ENCODE measurements around the gene BAZ1A. TPM values are rescaled to one million over a fixed set of nuclear protein-coding genes. Genes with fewer than 3 reads are reported as not detected.

The BAZ1A gene
- total RNA-seq, 1 donor from 2014 or later = 38.5 TPM

DNA sequence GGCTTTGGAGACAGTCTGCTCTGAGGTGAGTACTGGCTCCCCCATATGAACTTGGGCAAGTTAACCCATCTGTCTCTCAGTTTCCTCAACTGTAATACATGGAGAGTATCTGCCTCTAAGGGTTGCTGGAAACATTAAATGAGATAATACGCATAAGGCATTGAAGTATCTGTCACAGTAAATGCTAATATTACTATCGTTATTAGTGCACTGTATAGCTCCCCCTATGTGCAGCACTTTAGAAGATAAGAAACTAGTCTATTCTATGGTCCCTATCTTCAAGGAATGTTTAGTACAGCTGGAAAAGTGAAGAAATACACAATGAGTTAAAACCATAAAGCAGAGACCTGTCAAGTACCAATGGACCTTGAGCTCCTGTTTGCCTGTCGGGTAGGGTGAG is 109.1 kb downstream of the BAZ1A start:
- Histone ChIP-seq H3K27me3 (no peaks in the 10 kb centered on the region), H3K9me3 (no peaks in the 10 kb centered on the region), H3K4me3 (no peak overlapping the region), H3K4me1 (no peaks in the 10 kb centered on the region), H3K36me3 (peaks cover 0 to 33% of the 10 kb centered on the region in 2 donors), H3K27ac (no peak overlapping the region)
- TF ChIP-seq POLR2AphosphoS5 (IDR thresholded peaks at IDR 0.05; ENCODE audit: insufficient read depth in 1 of 2, low read depth in 1 of 2) (no peak), POLR2A (IDR thresholded peaks at IDR 0.05) (no peak)
- TF ChIP-seq, protein P1, sequence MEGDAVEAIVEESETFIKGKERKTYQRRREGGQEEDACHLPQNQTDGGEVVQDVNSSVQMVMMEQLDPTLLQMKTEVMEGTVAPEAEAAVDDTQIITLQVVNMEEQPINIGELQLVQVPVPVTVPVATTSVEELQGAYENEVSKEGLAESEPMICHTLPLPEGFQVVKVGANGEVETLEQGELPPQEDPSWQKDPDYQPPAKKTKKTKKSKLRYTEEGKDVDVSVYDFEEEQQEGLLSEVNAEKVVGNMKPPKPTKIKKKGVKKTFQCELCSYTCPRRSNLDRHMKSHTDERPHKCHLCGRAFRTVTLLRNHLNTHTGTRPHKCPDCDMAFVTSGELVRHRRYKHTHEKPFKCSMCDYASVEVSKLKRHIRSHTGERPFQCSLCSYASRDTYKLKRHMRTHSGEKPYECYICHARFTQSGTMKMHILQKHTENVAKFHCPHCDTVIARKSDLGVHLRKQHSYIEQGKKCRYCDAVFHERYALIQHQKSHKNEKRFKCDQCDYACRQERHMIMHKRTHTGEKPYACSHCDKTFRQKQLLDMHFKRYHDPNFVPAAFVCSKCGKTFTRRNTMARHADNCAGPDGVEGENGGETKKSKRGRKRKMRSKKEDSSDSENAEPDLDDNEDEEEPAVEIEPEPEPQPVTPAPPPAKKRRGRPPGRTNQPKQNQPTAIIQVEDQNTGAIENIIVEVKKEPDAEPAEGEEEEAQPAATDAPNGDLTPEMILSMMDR (IDR thresholded peaks at IDR 0.05) = no peak
- no peak for DNase-seq (ENCODE audit: extremely low spot score in 2 of 2)
- intact Hi-C loops (cut with DNase I) = loop anchor here (5.0 kb wide), 1 partner anchor 1546 kb away; no protein-coding TSS in a partner anchor

DNA sequence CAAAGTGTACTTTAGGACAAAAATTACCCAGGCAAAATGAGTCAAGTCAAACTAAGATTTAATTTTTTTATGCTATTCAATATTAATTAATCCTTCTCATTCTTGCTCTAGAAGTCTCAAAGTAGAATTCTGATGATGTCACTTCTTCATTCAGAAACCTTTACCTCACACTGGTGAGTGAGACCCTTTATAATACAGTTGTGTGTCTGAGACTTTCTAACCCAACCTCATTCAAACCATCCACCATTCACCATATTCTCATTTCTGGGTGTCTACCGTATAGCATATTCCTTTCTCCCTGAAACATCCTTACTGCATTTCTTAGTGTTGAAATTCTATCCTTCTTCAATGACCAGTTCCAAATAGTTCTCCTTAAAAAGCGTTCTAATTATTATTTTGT is 119.9 kb downstream of the BAZ1A start:
- Histone ChIP-seq H3K4me3 (no peak overlapping the region), H3K4me1 (no peaks in the 10 kb centered on the region), H3K9me3 (no peaks in the 10 kb centered on the region), H3K27me3 (no peaks in the 10 kb centered on the region), H3K27ac (no peak overlapping the region), H3K36me3 (peaks cover 0 to 10% of the 10 kb centered on the region in 2 donors)
- DNase-seq (ENCODE audit: extremely low spot score in 2 of 2) = no peak
- intact Hi-C loops (cut with DNase I) = no loop called here
- TF ChIP-seq POLR2AphosphoS5 (IDR thresholded peaks at IDR 0.05; ENCODE audit: insufficient read depth in 1 of 2, low read depth in 1 of 2) (no peak), POLR2A (IDR thresholded peaks at IDR 0.05) (no peak)
- TF ChIP-seq, protein P1 (IDR thresholded peaks at IDR 0.05) = no peak

DNA sequence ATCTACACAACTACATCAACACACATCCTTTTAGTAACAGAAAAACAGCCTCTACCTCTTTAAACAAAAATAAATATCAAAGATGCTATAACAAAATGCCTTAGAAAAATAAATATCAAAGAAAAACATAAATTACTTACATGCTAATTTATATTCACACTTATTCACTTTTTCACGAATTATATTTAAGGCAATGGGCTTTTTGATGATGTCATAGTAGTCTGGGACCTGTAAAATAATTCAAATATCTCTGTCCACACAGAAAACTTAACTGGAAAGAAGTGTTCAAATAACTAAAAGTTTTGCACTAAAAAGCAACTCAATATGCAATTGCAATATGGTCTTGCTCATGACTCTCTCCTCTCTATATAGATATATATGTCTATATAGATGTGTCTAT is 120.5 kb downstream of the BAZ1A start:
- no peaks in the 10 kb centered on the region for H3K4me1 ChIP-seq
- no peak overlapping the region for H3K4me3 ChIP-seq
- DNase-seq (ENCODE audit: extremely low spot score in 2 of 2) = no peak
- intact Hi-C loops (cut with DNase I) = no loop called here
- H3K9me3 ChIP-seq = no peaks in the 10 kb centered on the region
- TF ChIP-seq, protein P1 (IDR thresholded peaks at IDR 0.05) = no peak
- no peak for TF ChIP-seq POLR2AphosphoS5 (IDR thresholded peaks at IDR 0.05; ENCODE audit: insufficient read depth in 1 of 2, low read depth in 1 of 2)
- no peak for TF ChIP-seq POLR2A (IDR thresholded peaks at IDR 0.05)
- H3K36me3 ChIP-seq = peaks cover 0 to 6% of the 10 kb centered on the region in 2 donors
- H3K27ac ChIP-seq = no peak overlapping the region
- no peaks in the 10 kb centered on the region for H3K27me3 ChIP-seq

DNA sequence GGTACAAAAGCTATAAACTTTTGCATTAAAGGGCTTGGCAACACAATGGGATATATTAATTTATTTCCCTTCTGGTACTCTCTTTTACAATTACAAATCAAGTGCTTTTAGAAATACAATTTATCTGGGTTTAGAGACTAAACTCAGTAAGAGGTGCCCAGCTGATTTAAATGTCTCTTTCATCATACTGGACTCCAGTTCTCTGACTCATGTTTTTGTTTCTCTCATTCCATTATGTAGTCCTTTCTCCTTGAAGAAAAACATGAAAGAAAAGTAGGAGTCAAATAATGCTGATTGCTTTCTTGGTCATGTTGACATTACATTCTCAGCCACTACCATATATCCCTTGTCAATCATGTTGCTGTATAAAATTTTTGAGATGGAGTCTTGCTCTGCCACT is 124.5 kb downstream of the BAZ1A start:
- Histone ChIP-seq H3K27ac (no peak overlapping the region), H3K4me3 (no peak overlapping the region), H3K9me3 (no peaks in the 10 kb centered on the region), H3K4me1 (no peaks in the 10 kb centered on the region), H3K36me3 (no peaks in the 10 kb centered on the region), H3K27me3 (no peaks in the 10 kb centered on the region)
- intact Hi-C loops (cut with DNase I) = no loop called here
- TF ChIP-seq POLR2AphosphoS5 (IDR thresholded peaks at IDR 0.05; ENCODE audit: insufficient read depth in 1 of 2, low read depth in 1 of 2) (no peak), POLR2A (IDR thresholded peaks at IDR 0.05) (no peak)
- TF ChIP-seq, protein P1 (IDR thresholded peaks at IDR 0.05) = no peak
- no peak for DNase-seq (ENCODE audit: extremely low spot score in 2 of 2)

DNA sequence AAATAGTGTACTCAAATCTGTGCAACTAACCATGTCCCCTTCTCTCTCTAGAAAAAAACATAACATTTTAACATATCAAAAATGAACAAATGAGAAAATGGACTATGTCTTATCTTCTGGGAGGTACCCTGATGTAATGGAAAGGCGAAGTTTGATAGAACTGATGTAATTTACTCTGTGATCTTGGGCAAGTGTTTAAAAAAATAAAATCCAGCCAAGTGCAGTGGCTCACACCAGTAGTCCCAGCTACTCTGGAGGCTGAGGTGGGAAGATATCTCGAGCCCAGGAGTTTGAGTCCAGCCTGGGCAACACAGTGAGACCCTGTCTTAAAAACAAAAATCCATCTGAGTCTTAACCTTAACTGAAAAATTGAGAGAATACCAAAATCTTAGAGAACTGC is 124.9 kb downstream of the BAZ1A start:
- no peaks in the 10 kb centered on the region for H3K9me3 ChIP-seq
- no peaks in the 10 kb centered on the region for H3K27me3 ChIP-seq
- no peak overlapping the region for H3K27ac ChIP-seq
- no peak for DNase-seq (ENCODE audit: extremely low spot score in 2 of 2)
- intact Hi-C loops (cut with DNase I) = no loop called here
- no peaks in the 10 kb centered on the region for H3K4me1 ChIP-seq
- TF ChIP-seq, protein P1 (IDR thresholded peaks at IDR 0.05) = no peak
- TF ChIP-seq POLR2AphosphoS5 (IDR thresholded peaks at IDR 0.05; ENCODE audit: insufficient read depth in 1 of 2, low read depth in 1 of 2) (no peak), POLR2A (IDR thresholded peaks at IDR 0.05) (no peak)
- H3K4me3 ChIP-seq = no peak overlapping the region
- no peaks in the 10 kb centered on the region for H3K36me3 ChIP-seq

All from vagina (tissue), 2 donors.